ENCODE data around the gene NCKAP1. TPM values are rescaled to one million over a fixed set of nuclear protein-coding genes. Genes with fewer than 3 reads are reported as not detected.

The NCKAP1 gene
- total RNA-seq, 4 donors from 2014 or later, result 45.3 to 99.7 (median 74.3) TPM

DNA sequence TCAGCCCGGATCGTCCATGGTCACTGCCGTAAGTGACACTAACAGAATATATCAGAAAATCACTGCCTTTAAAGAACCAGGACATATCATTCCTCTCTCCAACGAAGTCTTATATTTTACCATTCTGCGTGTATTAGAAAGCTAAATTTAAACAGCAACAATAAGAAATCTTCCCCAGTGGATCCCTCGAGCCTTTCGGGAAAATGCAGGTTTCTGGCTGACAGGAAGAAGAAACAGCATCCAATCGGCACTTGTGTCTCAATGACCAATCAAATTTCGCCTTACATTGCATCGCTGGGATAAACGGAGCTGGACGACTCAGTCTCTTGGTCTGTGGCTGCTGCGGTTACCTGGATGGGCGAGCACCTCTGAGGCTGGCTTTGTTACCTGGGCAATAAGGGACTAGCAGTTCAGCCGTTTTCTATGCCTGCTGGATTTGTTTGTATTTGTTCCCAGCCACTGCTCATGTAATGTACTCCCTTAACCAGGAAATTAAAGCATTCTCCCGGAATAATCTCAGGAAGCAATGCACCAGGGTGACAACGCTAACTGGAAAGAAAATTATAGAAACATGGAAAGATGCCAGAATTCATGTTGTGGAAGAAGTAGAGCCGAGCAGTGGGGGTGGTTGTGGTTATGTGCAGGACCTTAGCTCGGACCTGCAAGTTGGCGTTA is 40.3 kb upstream of the NCKAP1 start, which contains the start of gene DUSP19:
Gene DUSP19 (plus strand): TSS at position 284 of the 675 bp plus-strand sequence. CDS start 187 bp downstream, at position 471.
- H3K27ac ChIP-seq, result peak within 1 kb of the TSS; percentile 85 to 89 (median 89)
- 1% methylated on average over 13 to 20 of the region's 20 CpGs for WGBS, 2 donors (ENCODE audit: low coverage in 1 of 2)
- no peaks in the 10 kb centered on the region for H3K9me3 ChIP-seq
- in situ Hi-C loops (cut with MboI; ENCODE audit: low pct_ligation_motif_present in 1 of 4, low pct_unique_long_range_greater_than_20kb in 1 of 4, low sequenced_read_pairs in 3 of 4), result no loop called here
- intact Hi-C loops (cut with DNase I; ENCODE audit: low total_unique reads), result no loop called here
- TF ChIP-seq, protein P1, sequence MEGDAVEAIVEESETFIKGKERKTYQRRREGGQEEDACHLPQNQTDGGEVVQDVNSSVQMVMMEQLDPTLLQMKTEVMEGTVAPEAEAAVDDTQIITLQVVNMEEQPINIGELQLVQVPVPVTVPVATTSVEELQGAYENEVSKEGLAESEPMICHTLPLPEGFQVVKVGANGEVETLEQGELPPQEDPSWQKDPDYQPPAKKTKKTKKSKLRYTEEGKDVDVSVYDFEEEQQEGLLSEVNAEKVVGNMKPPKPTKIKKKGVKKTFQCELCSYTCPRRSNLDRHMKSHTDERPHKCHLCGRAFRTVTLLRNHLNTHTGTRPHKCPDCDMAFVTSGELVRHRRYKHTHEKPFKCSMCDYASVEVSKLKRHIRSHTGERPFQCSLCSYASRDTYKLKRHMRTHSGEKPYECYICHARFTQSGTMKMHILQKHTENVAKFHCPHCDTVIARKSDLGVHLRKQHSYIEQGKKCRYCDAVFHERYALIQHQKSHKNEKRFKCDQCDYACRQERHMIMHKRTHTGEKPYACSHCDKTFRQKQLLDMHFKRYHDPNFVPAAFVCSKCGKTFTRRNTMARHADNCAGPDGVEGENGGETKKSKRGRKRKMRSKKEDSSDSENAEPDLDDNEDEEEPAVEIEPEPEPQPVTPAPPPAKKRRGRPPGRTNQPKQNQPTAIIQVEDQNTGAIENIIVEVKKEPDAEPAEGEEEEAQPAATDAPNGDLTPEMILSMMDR (IDR thresholded peaks at IDR 0.05), result no peak
- TF ChIP-seq EP300 (IDR thresholded peaks at IDR 0.05; ENCODE audit: low read depth) (no peak), POLR2AphosphoS5 (IDR thresholded peaks at IDR 0.05) (peak; percentile 87 to 90 (median 87)), POLR2A (IDR thresholded peaks at IDR 0.05) (peak; percentile 56)
- H3K4me1 ChIP-seq, result peaks cover 0 to 13% (median 9%) of the 10 kb centered on the region in 4 donors
- H3K4me3 ChIP-seq, result peak within 1 kb of the TSS; percentile 23 to 71 (median 50)
- H3K27me3 ChIP-seq, result no peaks in the 10 kb centered on the region
- no peaks in the 10 kb centered on the region for H3K36me3 ChIP-seq
- peak; percentile 96 for DNase-seq

DNA sequence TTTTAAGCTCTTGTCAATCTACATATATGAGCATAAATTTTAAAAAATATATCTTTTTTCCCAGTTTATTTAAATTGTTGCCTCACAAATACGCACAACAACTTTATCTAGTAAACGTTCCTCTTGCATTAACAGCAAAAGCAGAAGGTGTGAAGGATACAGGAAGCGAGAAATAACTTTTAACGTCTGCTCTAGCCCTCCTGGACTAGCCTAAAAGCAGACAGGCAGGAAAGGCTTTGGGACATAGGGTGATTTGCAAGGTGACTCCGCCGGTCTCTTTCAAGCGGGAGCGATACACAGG is 39.9 kb upstream of the NCKAP1 start:
- no peak for DNase-seq
- intact Hi-C loops (cut with DNase I; ENCODE audit: low total_unique reads), result no loop called here
- Histone ChIP-seq H3K27ac (peak overlapping the region; percentile 85 to 89 (median 89)), H3K27me3 (no peaks in the 10 kb centered on the region), H3K9me3 (no peaks in the 10 kb centered on the region), H3K4me3 (peak overlapping the region; percentile 4 to 71 (median 50)), H3K36me3 (no peaks in the 10 kb centered on the region), H3K4me1 (peaks cover 0 to 13% (median 9%) of the 10 kb centered on the region in 4 donors)
- WGBS, 2 donors (ENCODE audit: low coverage in 1 of 2), result 3 to 6% methylated on average over 4 to 8 of the region's 8 CpGs
- in situ Hi-C loops (cut with MboI; ENCODE audit: low pct_ligation_motif_present in 1 of 4, low pct_unique_long_range_greater_than_20kb in 1 of 4, low sequenced_read_pairs in 3 of 4), result no loop called here
- TF ChIP-seq POLR2A (IDR thresholded peaks at IDR 0.05) (no peak), EP300 (IDR thresholded peaks at IDR 0.05; ENCODE audit: low read depth) (no peak)

DNA sequence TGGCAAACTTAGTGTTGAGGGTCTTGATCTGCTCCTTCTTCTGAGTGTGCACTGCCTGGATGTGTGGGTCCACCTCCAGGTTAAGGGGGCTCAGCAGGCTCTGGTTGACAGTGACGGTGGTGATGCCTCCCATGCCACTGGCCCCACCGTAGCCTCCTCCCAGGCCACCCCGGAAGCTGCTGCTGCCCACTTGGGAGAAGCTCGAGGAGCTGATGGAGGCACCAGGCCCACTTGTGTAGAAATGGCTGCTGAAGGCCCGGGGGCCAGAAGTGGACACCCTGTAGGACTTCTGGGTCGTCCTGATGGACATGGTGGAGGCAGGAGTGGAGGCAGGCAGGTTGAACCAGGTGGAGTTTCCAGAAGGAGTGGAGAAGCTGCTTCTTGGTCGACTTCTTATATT is 33.9 kb upstream of the NCKAP1 start:
- Histone ChIP-seq H3K4me3 (no peak overlapping the region), H3K36me3 (no peaks in the 10 kb centered on the region), H3K4me1 (no peaks in the 10 kb centered on the region), H3K9me3 (no peaks in the 10 kb centered on the region), H3K27ac (no peak overlapping the region), H3K27me3 (no peaks in the 10 kb centered on the region)
- no peak for DNase-seq
- in situ Hi-C loops (cut with MboI; ENCODE audit: low pct_ligation_motif_present in 1 of 4, low pct_unique_long_range_greater_than_20kb in 1 of 4, low sequenced_read_pairs in 3 of 4), result no loop called here
- TF ChIP-seq POLR2A (IDR thresholded peaks at IDR 0.05) (no peak), POLR2AphosphoS5 (IDR thresholded peaks at IDR 0.05) (no peak), EP300 (IDR thresholded peaks at IDR 0.05; ENCODE audit: low read depth) (no peak)
- TF ChIP-seq, protein P1 (IDR thresholded peaks at IDR 0.05), result no peak
- WGBS, 2 donors (ENCODE audit: low coverage in 1 of 2), result 79% methylated on average over 5 of the region's 7 CpGs; no CpG with 5 or more reads in 1 of the 2 donors
- intact Hi-C loops (cut with DNase I; ENCODE audit: low total_unique reads), result no loop called here

DNA sequence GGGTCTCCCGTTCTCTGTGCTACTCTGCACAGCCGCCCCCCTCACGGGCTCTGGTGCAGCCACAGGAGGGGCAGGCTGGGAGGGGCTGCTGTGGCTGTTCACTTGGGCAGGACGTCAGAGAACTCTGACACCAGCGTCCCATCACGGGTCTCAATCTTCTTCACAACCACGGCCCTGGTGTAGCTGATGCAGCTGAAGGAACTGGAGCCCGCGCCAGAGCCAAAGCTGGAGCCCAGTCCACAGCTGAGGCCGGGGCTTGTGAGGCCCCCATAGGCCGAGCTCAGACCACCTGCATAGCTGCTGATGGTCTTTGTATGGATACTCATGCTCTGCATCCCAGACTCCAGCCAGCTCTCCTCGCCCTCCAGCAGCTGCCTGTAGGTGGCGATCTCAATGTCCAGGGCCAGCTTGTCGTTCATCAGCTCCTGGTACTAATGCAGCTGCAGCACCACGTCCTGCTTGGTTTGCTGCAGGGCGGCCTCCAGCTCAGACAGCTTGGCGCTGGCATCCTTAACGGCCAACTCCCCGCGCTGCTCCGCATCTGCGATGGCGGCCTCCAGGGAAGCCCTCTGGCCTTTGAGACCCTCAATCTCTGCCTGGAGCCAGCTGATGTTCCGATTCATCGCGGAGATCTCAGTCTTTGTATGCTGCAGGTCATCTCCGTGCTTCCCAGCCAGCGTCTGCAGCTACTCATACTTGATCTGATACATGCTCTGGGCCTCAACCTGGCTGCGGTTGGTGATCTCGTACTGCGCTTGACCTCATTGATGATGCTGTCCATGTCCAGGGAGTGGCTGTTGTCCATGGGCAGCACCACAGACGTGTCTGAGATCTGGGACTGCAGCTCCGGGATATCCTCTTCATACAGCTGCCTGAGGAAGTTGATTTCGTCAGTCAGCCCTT is 32.9 kb upstream of the NCKAP1 start:
- no peaks in the 10 kb centered on the region for H3K9me3 ChIP-seq
- H3K4me1 ChIP-seq, result no peaks in the 10 kb centered on the region
- TF ChIP-seq POLR2A (IDR thresholded peaks at IDR 0.05), result no peak
- TF ChIP-seq POLR2AphosphoS5 (IDR thresholded peaks at IDR 0.05), result no peak
- no peak for TF ChIP-seq EP300 (IDR thresholded peaks at IDR 0.05; ENCODE audit: low read depth)
- TF ChIP-seq, protein P1 (IDR thresholded peaks at IDR 0.05), result peak in 3 of 5 experiments; percentile 19 to 43 (median 39)
- no peaks in the 10 kb centered on the region for H3K27me3 ChIP-seq
- no peak overlapping the region for H3K4me3 ChIP-seq
- H3K27ac ChIP-seq, result no peak overlapping the region
- in situ Hi-C loops (cut with MboI; ENCODE audit: low pct_ligation_motif_present in 1 of 4, low pct_unique_long_range_greater_than_20kb in 1 of 4, low sequenced_read_pairs in 3 of 4), result no loop called here
- peak; percentile 36 for DNase-seq
- 81% methylated on average over 34 of the region's 34 CpGs; no CpG with 5 or more reads in 1 of the 2 donors for WGBS, 2 donors (ENCODE audit: low coverage in 1 of 2)
- no peaks in the 10 kb centered on the region for H3K36me3 ChIP-seq
- intact Hi-C loops (cut with DNase I; ENCODE audit: low total_unique reads), result no loop called here

Measured in transverse colon (tissue), 4 donors.